Measurements from ENCODE around the gene ANKRD13C. TPM values are rescaled to one million over a fixed set of nuclear protein-coding genes. Genes with fewer than 3 reads are reported as not detected.

The ANKRD13C gene
- total RNA-seq, 1 experiment from 2014 or later, result 20.6 TPM

- H3K27me3 ChIP-seq (replicated peaks; ENCODE audit: insufficient read depth, low read depth, low read length, poor library complexity), result no peaks in the 10 kb centered on the region
- no peak for DNase-seq (ENCODE audit: low spot score)
- intact Hi-C loops (cut with micrococcal nuclease; ENCODE audit: unreplicated experiment), result no loop called here
- ChIA-PET POLR2A (ENCODE audit: low non-redundant PET) (no interaction called here), CTCF (no interaction called here)
- H3K36me3 ChIP-seq (ENCODE audit: insufficient read depth, low read length, poor library complexity, severe bottlenecking), result no peaks in the 10 kb centered on the region
- no peaks in the 10 kb centered on the region for H3K4me1 ChIP-seq (ENCODE audit: insufficient read depth, low read length, poor library complexity, severe bottlenecking)
- no peak for TF ChIP-seq EZH2 (IDR thresholded peaks at IDR 0.05; ENCODE audit: borderline replicate concordance, low read depth, low read length, poor library complexity, severe bottlenecking)
- no peak for TF ChIP-seq CTCF (conservative IDR thresholded peaks at IDR 0.05; ENCODE audit: low read depth, low read length)
- H3K9me3 ChIP-seq (ENCODE audit: low read depth, low read length, poor library complexity, severe bottlenecking), result no peaks in the 10 kb centered on the region
- H3K27ac ChIP-seq (ENCODE audit: low read depth, low read length, poor library complexity, severe bottlenecking), result no peak overlapping the region
- BruUV-seq (replicated peaks), result no TSS peak
- H3K4me3 ChIP-seq (ENCODE audit: low read depth, low read length, poor library complexity, severe bottlenecking), result no peak overlapping the region
These were observed 38.1 kb upstream of the ANKRD13C start for GRCh38 chr1:70392626-70393025.

- ChIA-PET POLR2A (ENCODE audit: low non-redundant PET) (no interaction called here), CTCF (no interaction called here)
- Histone ChIP-seq H3K4me1 (ENCODE audit: insufficient read depth, low read length, poor library complexity, severe bottlenecking) (no peaks in the 10 kb centered on the region), H3K27ac (ENCODE audit: low read depth, low read length, poor library complexity, severe bottlenecking) (no peak overlapping the region), H3K36me3 (ENCODE audit: insufficient read depth, low read length, poor library complexity, severe bottlenecking) (no peaks in the 10 kb centered on the region), H3K9me3 (ENCODE audit: low read depth, low read length, poor library complexity, severe bottlenecking) (no peaks in the 10 kb centered on the region), H3K4me3 (ENCODE audit: low read depth, low read length, poor library complexity, severe bottlenecking) (no peak overlapping the region), H3K27me3 (replicated peaks; ENCODE audit: insufficient read depth, low read depth, low read length, poor library complexity) (no peaks in the 10 kb centered on the region)
- no peak for TF ChIP-seq CTCF (conservative IDR thresholded peaks at IDR 0.05; ENCODE audit: low read depth, low read length)
- no peak for TF ChIP-seq EZH2 (IDR thresholded peaks at IDR 0.05; ENCODE audit: borderline replicate concordance, low read depth, low read length, poor library complexity, severe bottlenecking)
- intact Hi-C loops (cut with micrococcal nuclease; ENCODE audit: unreplicated experiment), result no loop called here
- no TSS peak for BruUV-seq (replicated peaks)
- no peak for DNase-seq (ENCODE audit: low spot score)
These were observed 33.0 kb upstream of the ANKRD13C start for GRCh38 chr1:70387507-70387906.

GRCh38 chr1:70386121-70386520 lies 31.6 kb upstream of the ANKRD13C start:
- ChIA-PET POLR2A (ENCODE audit: low non-redundant PET) (no interaction called here), CTCF (no interaction called here)
- Histone ChIP-seq H3K9me3 (ENCODE audit: low read depth, low read length, poor library complexity, severe bottlenecking) (no peaks in the 10 kb centered on the region), H3K4me1 (ENCODE audit: insufficient read depth, low read length, poor library complexity, severe bottlenecking) (no peaks in the 10 kb centered on the region), H3K27me3 (replicated peaks; ENCODE audit: insufficient read depth, low read depth, low read length, poor library complexity) (no peaks in the 10 kb centered on the region), H3K4me3 (ENCODE audit: low read depth, low read length, poor library complexity, severe bottlenecking) (no peak overlapping the region), H3K27ac (ENCODE audit: low read depth, low read length, poor library complexity, severe bottlenecking) (no peak overlapping the region), H3K36me3 (ENCODE audit: insufficient read depth, low read length, poor library complexity, severe bottlenecking) (no peaks in the 10 kb centered on the region)
- no peak for TF ChIP-seq EZH2 (IDR thresholded peaks at IDR 0.05; ENCODE audit: borderline replicate concordance, low read depth, low read length, poor library complexity, severe bottlenecking)
- no peak for TF ChIP-seq CTCF (conservative IDR thresholded peaks at IDR 0.05; ENCODE audit: low read depth, low read length)
- BruUV-seq (replicated peaks), result no TSS peak
- DNase-seq (ENCODE audit: low spot score), result no peak
- intact Hi-C loops (cut with micrococcal nuclease; ENCODE audit: unreplicated experiment), result no loop called here

Data from A673 (cell line).